Left ventricle myocardium inferior (tissue), 1 donor: ENCODE measurements around the gene UBE2S. TPM values are rescaled to one million over a fixed set of nuclear protein-coding genes. Genes with fewer than 3 reads are reported as not detected.
"Not testable (repeated sequence)": the region's sequence is repeated elsewhere in the genome, so short reads cannot be mapped to it uniquely, and the experiment has no call there.

Experiments used
- DNase-seq: peaks from one replicate; pipeline ENCODE4 v3.0.0-alpha.2; 2020
- H3K27ac ChIP-seq: fragments of 200-600 bp; replicated peaks from 2 replicates; pipeline ENCODE4 v1.8.0; 2021
- H3K27me3 ChIP-seq: fragments of 200-600 bp; 2 replicates; pipeline ENCODE4 v1.8.0; 2021; ENCODE audit warnings: low read depth
- H3K36me3 ChIP-seq: fragments of 200-600 bp; 2 replicates; pipeline ENCODE4 v1.8.0; 2021
- H3K4me1 ChIP-seq: fragments of 200-600 bp; 2 replicates; pipeline ENCODE4 v1.8.0; 2021
- H3K4me3 ChIP-seq: fragments of 200-600 bp; 2 replicates; pipeline ENCODE4 v1.8.0; 2021; ENCODE audit warnings: mild to moderate bottlenecking, moderate library complexity
- H3K9me3 ChIP-seq: fragments of 200-600 bp; replicated peaks from 2 replicates; pipeline ENCODE4 v1.8.0; 2021
- CTCF ChIP-seq: fragments of 200-600 bp; IDR thresholded peaks from 2 replicates; pipeline ENCODE4 v1.8.0; 2021; ENCODE audit warnings: antibody characterized with exemption, mild to moderate bottlenecking, borderline replicate concordance
- intact Hi-C: fragments of 100-400 bp; cut with micrococcal nuclease; formaldehyde crosslinking; loops from one replicate; pipeline ENCODE4 v1.11.0; 2022
- total RNA-seq: library from RNA; stranded (reverse); fragmentation: NEBNext Ultra II Directional; extraction: Animal tissue kit (Norgen Biotek cat#: 25700); gene quantifications from one replicate; pipeline ENCODE4 v1.2.1, GENCODE V29; 2021
- donor health status: DM: no; HTN: yes; CAD: no; lungs with severe emphysema.

UBE2S gene
- total RNA-seq, 1 donor from 2014 or later: 33.2 TPM

DNA sequence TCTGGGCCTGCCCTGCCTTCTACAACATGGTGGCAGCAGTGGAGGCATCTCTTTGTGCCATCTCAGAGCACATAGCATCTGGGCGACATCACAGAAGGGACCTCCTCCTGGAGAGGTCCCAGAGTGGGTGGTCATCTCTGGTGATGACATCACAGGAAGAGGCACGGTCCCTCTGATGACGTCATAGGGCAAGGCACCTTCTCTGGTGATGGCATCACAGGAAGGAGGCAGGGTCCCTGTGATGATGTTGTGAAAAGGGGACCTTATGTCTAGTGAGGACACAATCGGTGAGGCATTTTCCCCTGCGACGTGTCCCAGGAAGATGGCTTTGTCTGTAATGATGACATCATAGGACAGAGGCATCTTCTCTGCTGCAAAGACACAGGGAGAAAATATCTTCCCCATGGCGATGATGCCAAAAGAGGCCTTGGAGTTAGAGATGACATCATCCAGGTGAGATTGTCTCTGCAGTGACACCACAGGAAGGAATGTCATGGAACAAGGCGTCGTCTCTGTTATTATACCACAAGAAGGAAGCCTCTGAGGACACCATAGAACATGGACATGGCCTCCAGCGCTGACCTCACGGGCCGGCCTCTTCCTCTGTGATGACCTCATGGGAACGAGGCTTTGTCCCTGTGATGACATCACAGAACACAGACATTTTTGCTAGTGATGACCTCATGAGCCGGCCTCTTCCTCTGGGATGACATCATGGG is 24.8 kb upstream of the UBE2S start:
- no peaks in the 10 kb centered on the region for H3K9me3 ChIP-seq
- H3K27ac ChIP-seq: no peak overlapping the region
- no peak for TF ChIP-seq CTCF
- no peaks in the 10 kb centered on the region for H3K36me3 ChIP-seq
- H3K4me1 ChIP-seq: no peaks in the 10 kb centered on the region
- intact Hi-C loops: no loop called here
- no peak for DNase-seq
- peaks cover 85% of the 10 kb centered on the region for H3K27me3 ChIP-seq
- H3K4me3 ChIP-seq: no peak overlapping the region

DNA sequence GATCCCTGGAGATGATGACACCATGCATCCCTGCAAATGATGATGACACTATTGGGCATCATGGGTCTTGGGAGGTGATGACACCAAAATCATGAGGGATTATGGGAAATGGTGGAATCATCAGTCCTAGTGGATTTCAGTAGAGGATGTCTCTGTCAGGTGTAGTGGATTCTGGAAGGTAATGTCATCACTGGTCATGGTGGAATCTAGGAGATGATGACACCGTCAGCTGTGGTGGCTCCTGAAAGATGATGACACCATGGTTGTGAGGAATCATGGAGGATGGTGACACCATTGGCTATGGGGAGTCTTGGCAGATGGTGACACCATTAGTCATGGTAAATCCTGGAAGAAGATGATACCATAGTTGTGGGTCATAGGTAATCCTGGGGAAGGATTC is 23.6 kb upstream of the UBE2S start:
- H3K4me1 ChIP-seq: no peaks in the 10 kb centered on the region
- H3K9me3 ChIP-seq: no peaks in the 10 kb centered on the region
- H3K36me3 ChIP-seq: no peaks in the 10 kb centered on the region
- no peak for DNase-seq
- no peak overlapping the region for H3K4me3 ChIP-seq
- peaks cover 85% of the 10 kb centered on the region for H3K27me3 ChIP-seq
- TF ChIP-seq CTCF: no peak
- intact Hi-C loops: no loop called here
- no peak overlapping the region for H3K27ac ChIP-seq

DNA sequence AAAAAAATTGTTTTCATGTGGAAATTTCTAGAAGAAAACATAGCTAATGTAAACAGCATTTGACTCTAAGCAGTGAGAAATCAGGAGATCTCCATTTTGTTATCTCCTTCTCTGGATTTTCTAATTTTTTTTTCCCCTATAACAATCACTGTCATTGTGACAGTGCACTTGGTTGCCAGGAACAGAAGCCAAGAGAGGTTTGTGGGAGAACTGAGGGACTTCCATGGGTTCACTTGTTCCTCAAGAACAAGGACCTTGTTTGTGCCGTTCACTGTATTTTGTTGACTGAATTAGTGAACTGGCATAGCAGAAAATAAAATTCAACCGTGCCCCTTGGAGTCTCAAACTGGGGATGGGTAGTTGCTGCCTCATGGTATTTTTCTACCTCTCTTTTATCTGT is 18.5 kb upstream of the UBE2S start:
- no peaks in the 10 kb centered on the region for H3K36me3 ChIP-seq
- peaks cover 5% of the 10 kb centered on the region for H3K4me1 ChIP-seq
- H3K9me3 ChIP-seq: no peaks in the 10 kb centered on the region
- H3K27me3 ChIP-seq: peaks cover 70% of the 10 kb centered on the region
- no peak overlapping the region for H3K27ac ChIP-seq
- H3K4me3 ChIP-seq: no peak overlapping the region
- TF ChIP-seq CTCF: no peak
- no peak for DNase-seq
- intact Hi-C loops: no loop called here

GRCh38 chr19:55424518-55424917 is 16.9 kb upstream of the UBE2S start:
- intact Hi-C loops: no loop called here
- Histone ChIP-seq H3K27me3 (peaks cover 65% of the 10 kb centered on the region), H3K27ac (no peak overlapping the region), H3K4me3 (no peak overlapping the region), H3K4me1 (peaks cover 5% of the 10 kb centered on the region), H3K9me3 (no peaks in the 10 kb centered on the region), H3K36me3 (no peaks in the 10 kb centered on the region)
- no peak for DNase-seq
- no peak for TF ChIP-seq CTCF

- Histone ChIP-seq H3K9me3 (no peaks in the 10 kb centered on the region), H3K4me3 (no peak overlapping the region), H3K36me3 (no peaks in the 10 kb centered on the region), H3K27me3 (peaks cover 65% of the 10 kb centered on the region), H3K27ac (no peak overlapping the region), H3K4me1 (peaks cover 5% of the 10 kb centered on the region)
- no peak for DNase-seq
- intact Hi-C loops: no loop called here
- TF ChIP-seq CTCF: no peak
These were observed 15.8 kb upstream of the UBE2S start for GRCh38 chr19:55423225-55424005.

DNA sequence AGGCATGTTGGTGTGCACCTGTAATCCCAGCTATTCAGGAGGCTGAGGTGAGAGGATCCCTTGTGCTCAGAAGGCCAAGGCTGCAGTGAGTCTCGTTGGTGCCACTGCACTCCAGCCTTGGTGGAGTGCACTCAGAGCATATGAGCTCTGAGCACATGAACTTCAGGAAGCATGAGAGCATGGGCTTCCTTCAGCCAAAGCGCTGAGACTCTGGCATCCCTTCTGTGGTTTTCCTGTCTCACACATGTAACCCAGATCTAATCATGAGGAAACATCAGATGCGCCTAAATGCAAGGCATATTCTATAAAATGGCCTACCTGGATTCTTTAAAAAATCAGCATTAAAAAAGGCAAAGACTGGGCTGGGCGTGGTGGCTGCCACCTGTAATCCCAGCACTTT is 13.7 kb upstream of the UBE2S start:
- H3K9me3 ChIP-seq, intact Hi-C loops, H3K4me1 ChIP-seq, H3K27ac ChIP-seq, H3K36me3 ChIP-seq, H3K4me3 ChIP-seq, DNase-seq: not testable (repeated sequence)
- H3K27me3 ChIP-seq: peaks cover 50% of the 10 kb centered on the region
